GM12891 (cell line): ENCODE results near the gene KLRC3. TPM values are rescaled to one million over a fixed set of nuclear protein-coding genes. Genes with fewer than 3 reads are reported as not detected.
"Not testable (repeated sequence)": the region's sequence is repeated elsewhere in the genome, so short reads cannot be mapped to it uniquely, and the experiment has no call there.

ENCODE experiments used
- DNase-seq: peaks from one replicate; pipeline ENCODE4 v3.0.0; 2011; ENCODE audit warnings: low spot score; ENCODE audit not compliant: insufficient read length
- FAIRE-seq: peaks from 2 replicates; lab custom pipeline; 2011; peaks lifted over from hg19 to GRCh38; lab: Jason Lieb, UNC
- PAX5 ChIP-seq: IDR thresholded peaks from 2 replicates; pipeline ENCODE4 v1.6.1; 2011; ENCODE audit warnings: low read length, moderate library complexity, mild to moderate bottlenecking; ENCODE audit not compliant: insufficient read depth, severe bottlenecking
- POLR2A ChIP-seq: IDR thresholded peaks from 2 replicates; pipeline ENCODE4 v1.6.1; 2011; ENCODE audit warnings: low read depth, low read length, control low read depth
- POLR2AphosphoS5 ChIP-seq: IDR thresholded peaks from 2 replicates; pipeline ENCODE4 v1.6.1; 2011; ENCODE audit warnings: low read depth, low read length, control low read depth
- POU2F2 ChIP-seq: IDR thresholded peaks from 2 replicates; pipeline ENCODE4 v1.6.1; 2011; ENCODE audit warnings: low read depth, mild to moderate bottlenecking, control low read depth, low read length, moderate library complexity
- SPI1 ChIP-seq: IDR thresholded peaks from 2 replicates; pipeline ENCODE4 v1.6.1; 2011; ENCODE audit warnings: low read depth, low read length, control low read depth
- TAF1 ChIP-seq: IDR thresholded peaks from 2 replicates; pipeline ENCODE4 v1.6.1; 2011; ENCODE audit warnings: low read depth, low read length, control low read depth
- polyA plus RNA-seq: library from polyadenylated mRNA; unstranded; fragments of >200 nt; gene quantifications from one replicate; pipeline ENCODE4 v1.2.1, GENCODE V29; 2012; ENCODE audit warnings: low read depth, missing spikeins, inconsistent platforms; ENCODE audit not compliant: missing spikeins

Gene KLRC3
- polyA plus RNA-seq: 0.31 TPM

GRCh38 chr12:10420334-10420733 lies at the start of gene KLRC3:
Gene KLRC3, minus strand, starts transcription at chr12:10420595. Its CDS starts 45 bp downstream, at chr12:10420550.
- not testable (repeated sequence) for FAIRE-seq

GRCh38 chr12:10469701-10470100 lies 49.3 kb upstream of the KLRC3 start:
- TF ChIP-seq TAF1 (no peak), SPI1 (no peak), POU2F2 (no peak), POLR2AphosphoS5 (no peak), PAX5 (no peak), POLR2A (no peak)
- FAIRE-seq (no peak), DNase-seq (no peak)

More at GRCh38 chr12:10420334-10420733, at the start of gene KLRC3:
- DNase-seq: not testable (repeated sequence)

DNA sequence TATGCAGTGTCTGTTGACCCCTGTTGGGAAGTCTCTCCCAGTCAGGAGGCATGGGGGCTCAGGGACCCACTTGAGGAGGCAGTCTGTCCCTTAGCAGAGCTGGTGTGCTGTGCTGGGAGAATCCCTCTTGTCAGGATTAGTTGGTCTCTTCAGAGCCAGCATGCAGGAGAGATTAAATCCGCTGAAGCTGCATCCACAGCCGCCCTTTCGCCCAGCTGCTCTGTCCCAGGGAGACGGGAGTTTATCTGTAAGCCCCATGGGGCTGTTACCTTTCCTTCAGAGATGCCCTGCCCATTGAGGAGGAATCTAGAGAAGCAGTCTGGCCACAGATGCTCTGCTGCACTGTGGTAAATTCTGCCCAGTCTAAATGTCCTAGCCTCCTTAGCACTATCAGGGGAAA lies 45.9 kb upstream of the KLRC3 start:
- no peak for TF ChIP-seq TAF1
- TF ChIP-seq POLR2A: no peak
- TF ChIP-seq POU2F2: no peak
- TF ChIP-seq SPI1: no peak
- TF ChIP-seq PAX5: no peak
- TF ChIP-seq POLR2AphosphoS5: no peak
- no peak for FAIRE-seq
- no peak for DNase-seq

GRCh38 chr12:10457760-10458159 lies 37.4 kb upstream of the KLRC3 start:
- FAIRE-seq: no peak
- DNase-seq: no peak
- TF ChIP-seq TAF1 (no peak), PAX5 (no peak), POLR2AphosphoS5 (no peak), SPI1 (no peak), POU2F2 (no peak), POLR2A (no peak)

DNA sequence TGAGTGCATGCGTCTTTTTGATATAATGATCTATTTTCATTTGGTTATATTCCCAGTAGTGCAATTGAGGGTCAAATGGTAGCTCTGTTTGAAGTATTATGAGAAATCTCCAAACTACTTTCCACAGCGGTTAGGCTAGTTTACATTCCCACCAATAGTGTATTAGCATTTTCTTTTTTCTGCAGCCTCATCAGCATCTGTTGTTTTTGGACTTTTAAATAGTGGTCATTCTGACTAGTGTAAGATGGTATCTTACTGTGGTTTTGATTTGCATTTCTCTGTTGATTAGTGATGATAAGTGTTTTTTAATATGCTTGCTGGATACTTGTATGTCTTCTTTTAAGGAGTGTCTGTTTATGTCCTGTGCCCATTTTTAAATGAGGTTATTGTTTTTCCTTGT lies 36.5 kb upstream of the KLRC3 start:
- FAIRE-seq (no peak), DNase-seq (no peak)
- no peak for TF ChIP-seq TAF1

- FAIRE-seq: no peak
- TF ChIP-seq POLR2AphosphoS5 (no peak), PAX5 (no peak), SPI1 (no peak), POU2F2 (no peak), POLR2A (no peak), TAF1 (no peak)
Observed at GRCh38 chr12:10455766-10456165, 35.4 kb upstream of the KLRC3 start.

DNA sequence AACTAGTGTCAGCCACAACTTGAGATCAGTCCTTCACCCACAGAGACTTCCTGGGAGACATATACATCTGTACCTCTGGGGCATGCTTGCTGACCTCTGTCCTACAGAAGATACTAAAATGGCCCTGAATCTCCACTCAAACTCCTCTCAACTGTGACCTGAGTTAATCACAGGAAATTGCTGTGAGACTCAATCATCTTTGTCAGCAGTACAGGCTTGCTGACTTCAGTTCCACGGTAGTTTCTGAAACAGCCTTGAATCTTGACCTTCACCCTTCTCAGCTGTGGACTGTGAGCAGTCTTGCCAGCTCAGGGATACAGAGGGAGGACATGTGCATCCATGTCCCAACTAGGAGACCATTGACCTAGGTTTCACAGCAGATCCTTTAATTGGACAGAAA lies 34.1 kb upstream of the KLRC3 start:
- DNase-seq (no peak), FAIRE-seq (no peak)
- TF ChIP-seq TAF1 (no peak), POU2F2 (no peak), SPI1 (no peak)

More at GRCh38 chr12:10455766-10456165, 35.4 kb upstream of the KLRC3 start:
- DNase-seq: no peak

DNA sequence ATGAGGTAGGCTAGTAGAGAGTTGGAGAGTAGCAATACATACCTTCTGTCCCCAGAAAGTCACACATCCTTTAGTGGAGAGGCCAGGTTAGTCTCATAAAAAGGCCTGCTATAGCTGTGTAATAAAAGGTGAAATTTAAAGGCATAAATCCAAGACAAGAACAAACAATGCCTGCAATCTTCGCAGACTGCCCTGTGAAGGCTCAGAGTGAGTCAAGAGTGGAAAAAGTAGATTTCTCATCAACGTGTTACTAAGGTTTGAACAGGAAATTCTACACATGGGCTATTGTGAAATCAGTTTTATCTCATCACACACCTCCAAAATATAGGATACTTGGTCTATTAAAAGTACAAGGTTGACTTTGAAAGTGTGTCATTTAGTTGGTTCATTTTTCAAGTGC lies 32.8 kb upstream of the KLRC3 start, which contains the start of gene KLRC1:
TSS of gene KLRC1 (minus strand) at position 222 of the 400 bp plus-strand sequence. CDS start 2,221 bp downstream, outside the sequence.
- TF ChIP-seq SPI1 (no peak), POU2F2 (no peak), POLR2AphosphoS5 (no peak), TAF1 (no peak)
- no peak for FAIRE-seq
- no peak for DNase-seq

DNA sequence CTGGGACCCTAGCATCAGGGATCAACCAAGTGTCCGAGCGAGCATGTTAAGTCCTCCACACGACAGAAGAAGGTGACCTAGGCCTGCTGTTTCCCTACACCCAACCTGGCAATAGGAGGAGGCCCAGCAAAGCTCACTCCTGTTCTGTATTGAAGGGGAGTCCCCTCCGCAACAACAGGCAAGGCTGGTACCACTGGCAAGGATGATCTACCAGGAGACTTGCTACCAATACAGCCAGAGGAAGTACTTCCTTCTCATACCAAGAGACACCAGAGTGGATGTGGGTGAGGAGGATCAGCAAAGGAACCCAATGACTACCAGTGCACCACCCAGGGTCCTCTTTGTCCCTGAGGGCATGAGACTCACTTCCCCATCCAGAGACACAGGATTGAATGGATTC lies 27.8 kb upstream of the KLRC3 start:
- FAIRE-seq: no peak
- TF ChIP-seq POLR2AphosphoS5 (no peak), POLR2A (no peak), TAF1 (no peak), PAX5 (no peak), SPI1 (no peak), POU2F2 (no peak)
- DNase-seq: no peak

DNA sequence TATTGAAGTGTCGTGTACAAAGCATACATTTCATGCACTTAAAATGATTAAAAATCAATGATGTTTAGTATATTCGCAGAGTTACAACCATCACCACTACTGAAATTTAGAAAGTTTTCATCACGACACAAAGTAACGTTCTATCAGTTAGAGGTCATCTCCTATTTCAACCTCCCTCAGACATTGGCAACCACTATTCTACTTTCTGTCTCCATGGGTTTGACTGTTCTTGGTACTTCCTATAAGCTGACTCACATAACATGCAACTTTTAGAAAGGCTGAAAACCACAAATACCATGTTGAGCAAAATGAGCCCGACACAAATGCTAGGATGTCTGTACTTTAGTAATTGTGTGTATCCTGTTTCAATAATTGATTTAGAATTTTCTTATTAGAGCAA lies 25.7 kb upstream of the KLRC3 start:
- FAIRE-seq: peak; percentile 78
- not testable (repeated sequence) for DNase-seq

DNA sequence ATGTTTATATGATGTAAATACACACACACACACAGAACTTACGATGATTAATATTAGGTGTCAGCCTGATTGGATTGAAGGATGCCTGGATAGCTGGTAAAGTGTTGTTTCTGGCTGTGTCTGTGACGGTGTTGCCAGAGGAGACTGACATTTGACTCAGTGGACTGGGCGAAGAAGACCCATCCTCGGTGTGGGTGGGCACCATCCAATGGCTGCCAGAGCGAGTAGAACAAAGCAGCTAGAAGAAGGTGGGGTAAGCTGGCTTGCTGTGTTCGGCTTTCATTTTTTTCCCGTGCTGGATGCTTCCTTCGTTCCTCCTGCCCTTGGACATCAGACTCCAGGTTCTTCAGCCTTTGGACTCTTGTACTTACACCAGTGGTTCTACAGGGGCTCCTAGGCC lies 20.7 kb upstream of the KLRC3 start:
- FAIRE-seq: not testable (repeated sequence)

DNA sequence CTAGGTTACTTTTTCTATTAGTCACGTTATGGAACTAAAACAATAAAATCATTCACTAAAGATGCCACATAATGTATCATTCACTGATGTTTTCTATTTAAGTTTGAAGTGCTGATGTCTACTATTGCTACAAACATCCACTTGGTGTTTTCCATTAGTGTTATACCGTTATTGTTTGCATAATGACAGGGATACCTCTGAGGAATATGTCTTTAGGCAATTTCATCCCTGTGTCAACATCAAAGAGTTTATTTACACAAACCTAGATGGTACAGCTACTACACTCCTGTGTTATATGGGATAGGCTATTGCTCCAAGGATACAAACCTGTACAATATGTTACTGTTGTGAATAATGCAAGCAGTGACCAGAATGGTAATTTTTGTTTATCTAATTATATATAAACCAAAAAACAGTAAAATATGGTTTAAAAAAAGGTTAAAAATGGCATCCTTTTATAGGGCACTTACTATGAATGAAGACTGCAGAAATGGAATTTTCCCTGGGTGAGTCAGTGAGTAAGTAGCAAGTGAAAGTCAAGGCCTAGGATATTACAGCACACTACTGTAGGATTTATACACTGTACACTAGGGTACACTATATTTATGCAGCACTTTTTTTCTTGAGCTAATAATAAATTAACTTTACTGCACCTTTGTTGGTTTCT lies 19.3 kb upstream of the KLRC3 start:
- DNase-seq, FAIRE-seq: not testable (repeated sequence)

More for the DNA sequence above, 20.7 kb upstream of the KLRC3 start:
- DNase-seq: not testable (repeated sequence)

- FAIRE-seq: peak; percentile 75
- DNase-seq: not testable (repeated sequence)
Observed at GRCh38 chr12:10437601-10438000, 17.2 kb upstream of the KLRC3 start.

- not testable (repeated sequence) for DNase-seq, FAIRE-seq
Observed at GRCh38 chr12:10435816-10436215, 15.4 kb upstream of the KLRC3 start, which contains the start of gene KLRC2. Gene KLRC2, minus strand, starts transcription at chr12:10436010. Its CDS starts 24 bp downstream, at chr12:10435986.

- peak; percentile 38 for FAIRE-seq
Observed at GRCh38 chr12:10430623-10431022, 10.2 kb upstream of the KLRC3 start.

DNA sequence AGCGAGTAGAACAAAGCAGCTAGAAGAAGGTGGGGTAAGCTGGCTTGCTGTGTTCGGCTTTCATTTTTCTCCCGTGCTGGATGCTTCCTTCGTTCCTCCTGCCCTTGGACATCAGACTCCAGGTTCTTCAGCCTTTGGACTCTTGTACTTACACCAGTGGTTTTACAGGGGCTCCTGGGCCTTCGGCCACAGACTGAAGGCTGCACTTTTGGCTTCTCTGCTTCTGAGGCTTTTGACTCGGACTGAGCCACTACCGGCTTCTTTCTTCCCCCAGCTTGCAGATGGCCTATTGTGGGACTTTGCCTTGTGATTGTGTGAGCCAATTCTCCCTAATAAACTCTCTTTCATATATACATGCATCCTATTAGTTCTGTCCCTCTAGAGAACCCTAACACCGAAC lies 5.5 kb upstream of the KLRC3 start:
- FAIRE-seq, DNase-seq: not testable (repeated sequence)

More at GRCh38 chr12:10430623-10431022, 10.2 kb upstream of the KLRC3 start:
- not testable (repeated sequence) for DNase-seq
